Liver (tissue), 9 donors: ENCODE results near the gene VRK2. TPM values are rescaled to one million over a fixed set of nuclear protein-coding genes. Genes with fewer than 3 reads are reported as not detected.

Experiments
- DNase-seq: peaks from one replicate; pipeline ENCODE4 v3.0.0-alpha.2; 2017; ENCODE audit warnings: low spot score
- H3K27ac ChIP-seq, 2 donors: one replicate each; pipeline ENCODE4 v1.7.0; 2013; ENCODE audit warnings: inconsistent platforms in 2 of 2, low read length in 2 of 2, control low read depth in 1 of 2, low read depth in 1 of 2, mild to moderate bottlenecking in 1 of 2
- H3K27me3 ChIP-seq, 4 donors: one replicate each; pipeline versions ENCODE4 v1.6.1 to v1.7.0; 2013; ENCODE audit warnings: low read length in 3 of 4, inconsistent platforms in 1 of 4, mild to moderate bottlenecking in 1 of 4, moderate library complexity in 1 of 4; ENCODE audit not compliant: control insufficient read depth in 4 of 4, insufficient read depth in 4 of 4
- H3K36me3 ChIP-seq, 4 donors: one replicate each; pipeline versions ENCODE4 v1.6.1 to v1.7.0; 2013; ENCODE audit warnings: low read length in 3 of 4, mild to moderate bottlenecking in 3 of 4, low read depth in 1 of 4, moderate library complexity in 1 of 4; ENCODE audit not compliant: control insufficient read depth in 4 of 4, insufficient read depth in 3 of 4
- H3K4me1 ChIP-seq, 4 donors: one replicate each; pipeline versions ENCODE4 v1.6.1 to v1.7.0; 2013; ENCODE audit warnings: low read length in 3 of 4, mild to moderate bottlenecking in 3 of 4, moderate library complexity in 1 of 4; ENCODE audit not compliant: control insufficient read depth in 4 of 4, insufficient read depth in 4 of 4
- H3K4me3 ChIP-seq, 3 donors: one replicate each; pipeline versions ENCODE4 v1.6.1 to v1.7.0; 2013; ENCODE audit warnings: low read length in 3 of 3, control low read depth in 1 of 3, low read depth in 1 of 3, mild to moderate bottlenecking in 1 of 3
- H3K9ac ChIP-seq, 2 donors: one replicate each; pipeline ENCODE4 v1.7.0; 2013; ENCODE audit warnings: low read length in 2 of 2, mild to moderate bottlenecking in 2 of 2, moderate library complexity in 2 of 2, control low read depth in 1 of 2, low read depth in 1 of 2
- H3K9me3 ChIP-seq, 4 donors: one replicate each; pipeline versions ENCODE4 v1.6.1 to v1.7.0; 2013; ENCODE audit warnings: low read length in 3 of 4; ENCODE audit not compliant: control insufficient read depth in 4 of 4
- ATF3 ChIP-seq: IDR thresholded peaks from 2 replicates; pipeline ENCODE4 v1.6.1; 2016; ENCODE audit warnings: antibody characterized with exemption
- CTCF ChIP-seq: fragments of 150-350 bp; IDR thresholded peaks from 2 replicates; pipeline ENCODE4 v1.5.1; 2017; ENCODE audit warnings: improper control_type of control experiment, low read depth, low read length; ENCODE audit not compliant: missing input control
- FOXA2 ChIP-seq: IDR thresholded peaks from 2 replicates; pipeline ENCODE4 v1.6.1; 2016; ENCODE audit warnings: antibody characterized with exemption
- GABPA ChIP-seq, 2 donors: IDR thresholded peaks in 1 of 2; conservative IDR thresholded peaks in 1 of 2; 2 replicates each; pipeline ENCODE4 v1.6.1; 2016; ENCODE audit warnings: antibody characterized with exemption in 2 of 2, mild to moderate bottlenecking in 1 of 2, moderate library complexity in 1 of 2
- HNF4A ChIP-seq, 2 donors: conservative IDR thresholded peaks; 2 replicates each; pipeline ENCODE4 v1.6.1; 2016; ENCODE audit warnings: antibody characterized with exemption in 2 of 2, mild to moderate bottlenecking in 2 of 2
- HNF4G ChIP-seq: IDR thresholded peaks from 2 replicates; pipeline ENCODE4 v1.6.1; 2016; ENCODE audit warnings: antibody characterized with exemption
- MAX ChIP-seq: IDR thresholded peaks from 2 replicates; pipeline ENCODE4 v1.6.1; 2016; ENCODE audit warnings: antibody characterized with exemption
- NR2F2 ChIP-seq: IDR thresholded peaks from 2 replicates; pipeline ENCODE4 v1.6.1; 2016; ENCODE audit warnings: antibody characterized with exemption
- REST ChIP-seq: IDR thresholded peaks from 2 replicates; pipeline ENCODE4 v1.6.1; 2016; ENCODE audit warnings: antibody characterized with exemption, mild to moderate bottlenecking
- RXRA ChIP-seq, 2 donors: IDR thresholded peaks; 2 replicates each; pipeline ENCODE4 v1.6.1; 2017 to 2018; ENCODE audit warnings: antibody characterized with exemption in 2 of 2, mild to moderate bottlenecking in 1 of 2
- SP1 ChIP-seq: IDR thresholded peaks from 2 replicates; pipeline ENCODE4 v1.6.1; 2018; ENCODE audit warnings: antibody characterized with exemption, mild to moderate bottlenecking
- TAF1 ChIP-seq: conservative IDR thresholded peaks from 2 replicates; pipeline ENCODE4 v1.6.1; 2016; ENCODE audit warnings: antibody characterized with exemption, mild to moderate bottlenecking
- YY1 ChIP-seq: IDR thresholded peaks from 2 replicates; pipeline ENCODE4 v1.6.1; 2016; ENCODE audit warnings: antibody characterized with exemption, mild to moderate bottlenecking
- ZBTB33 ChIP-seq: IDR thresholded peaks from 2 replicates; pipeline ENCODE4 v1.6.1; 2016; ENCODE audit warnings: antibody characterized with exemption
- WGBS: extraction: QIAGEN DNeasy Blood & Tissue Kit; methylation state at CpG from one replicate; pipeline ENCODE4 v1.1.7; 2013; 5-methylcytosine and 5-hydroxymethylcytosine counted together
- polyA plus RNA-seq, 2 donors: library from polyadenylated mRNA; stranded (reverse) in 1 of 2; unstranded in 1 of 2; fragments of 200-250 nt in 1 of 2; fragments of >200 nt in 1 of 2; fragmentation: Nextera tagmentation in 1 of 2; extraction: Ambion mirVana in 1 of 2; gene quantifications; one replicate each; pipeline versions ENCODE4 v1.2.1 to v1.2.3, GENCODE V29; 2013 to 2015
- total RNA-seq, 2 donors: library from RNA; depleted of rRNA; stranded (reverse); fragments of >200 nt; gene quantifications; one replicate each; pipeline ENCODE4 v1.2.3, GENCODE V29; 2014
- donor health status: healthy.
- donor health status: healthy.
- donor health status: healthy.
- donor health status: healthy.
- donor health status: healthy.

Gene VRK2
- total and polyA plus RNA-seq, 4 donors: 5.4 to 17.3 (median 8.5) TPM

DNA sequence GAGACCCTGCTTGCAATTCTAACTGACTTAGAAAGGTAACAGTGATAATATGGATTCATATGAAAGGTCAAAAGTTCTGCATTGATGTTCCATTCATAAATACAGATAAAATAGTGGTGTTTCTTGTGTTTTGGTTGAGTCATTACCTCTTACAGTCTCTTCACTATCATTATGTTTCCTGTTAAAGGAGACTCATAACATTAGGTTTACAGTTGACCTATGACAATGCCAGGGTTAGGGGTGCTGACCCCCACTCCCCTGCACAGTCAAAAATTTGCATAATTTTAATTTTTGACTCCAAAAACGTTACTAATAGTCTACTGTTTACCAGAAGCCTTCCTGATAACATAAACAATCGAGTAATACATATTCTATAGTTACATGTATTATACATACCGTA, 75.4 kb downstream of the VRK2 start (continued):
- TF ChIP-seq FOXA2: no peak

DNA sequence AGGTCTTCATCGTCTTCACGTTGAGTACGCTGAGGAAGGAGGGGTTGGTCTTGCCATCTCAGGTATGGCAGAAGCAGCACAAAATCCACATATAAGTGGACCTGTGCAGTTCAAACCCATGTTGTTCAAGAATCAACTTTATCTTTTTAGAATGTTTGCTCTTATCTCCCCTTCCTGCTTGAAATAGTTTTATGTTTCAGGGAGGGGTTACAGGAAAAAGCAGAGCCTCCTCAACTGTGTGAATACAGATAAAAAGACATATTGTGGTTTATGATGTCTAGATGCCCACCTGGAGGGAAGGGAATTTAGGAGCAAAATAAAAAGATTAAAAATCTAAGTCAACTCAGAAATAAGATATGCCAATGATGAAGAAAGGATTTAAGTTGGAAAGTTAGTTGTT, 75.9 kb downstream of the VRK2 start:
- Histone ChIP-seq H3K27me3 (no peaks in the 10 kb centered on the region), H3K36me3 (peaks cover 0 to 5% (median 3%) of the 10 kb centered on the region in 4 donors), H3K4me3 (no peak overlapping the region), H3K27ac (no peak overlapping the region), H3K4me1 (no peaks in the 10 kb centered on the region), H3K9me3 (no peaks in the 10 kb centered on the region), H3K9ac (no peak overlapping the region)
- TF ChIP-seq ZBTB33 (no peak), MAX (no peak)
- WGBS: 99% methylated on average over 3 of the region's 3 CpGs
- no peak for DNase-seq

GRCh38 chr2:58127111-58127510, 80.5 kb downstream of the VRK2 start:
- no peak for DNase-seq
- no peaks in the 10 kb centered on the region for H3K9me3 ChIP-seq
- no peaks in the 10 kb centered on the region for H3K4me1 ChIP-seq
- no peak overlapping the region for H3K9ac ChIP-seq
- TF ChIP-seq SP1 (no peak), NR2F2 (no peak), HNF4A (conservative IDR thresholded peaks at IDR 0.05) (no peak), ZBTB33 (no peak)
- H3K36me3 ChIP-seq: peaks cover 0 to 5% (median 3%) of the 10 kb centered on the region in 4 donors
- H3K4me3 ChIP-seq: no peak overlapping the region
- WGBS: 97% methylated on average over 3 of the region's 3 CpGs
- H3K27ac ChIP-seq: no peak overlapping the region
- H3K27me3 ChIP-seq: no peaks in the 10 kb centered on the region

- Histone ChIP-seq H3K9ac (no peak overlapping the region), H3K4me3 (no peak overlapping the region), H3K27me3 (no peaks in the 10 kb centered on the region), H3K36me3 (peaks cover 0 to 2% (median 0%) of the 10 kb centered on the region in 4 donors), H3K4me1 (no peaks in the 10 kb centered on the region), H3K27ac (no peak overlapping the region), H3K9me3 (no peaks in the 10 kb centered on the region)
- WGBS: 98% methylated on average over 2 of the region's 2 CpGs
- no peak for DNase-seq
- TF ChIP-seq RXRA (IDR thresholded peaks at IDR 0.05) (no peak), CTCF (no peak), SP1 (no peak), MAX (no peak), YY1 (no peak), TAF1 (no peak), GABPA (IDR thresholded peaks at IDR 0.05 in 1 of 2, conservative IDR thresholded peaks at IDR 0.05 in 1 of 2) (no peak), REST (no peak), ATF3 (no peak), HNF4A (conservative IDR thresholded peaks at IDR 0.05) (no peak), FOXA2 (no peak), HNF4G (no peak)
Observed at GRCh38 chr2:58130238-58130637, 83.6 kb downstream of the VRK2 start.
